Measurements from ENCODE around the gene OR6X1. TPM values are rescaled to one million over a fixed set of nuclear protein-coding genes. Genes with fewer than 3 reads are reported as not detected.
A peak's percentile ranks its signal among the peaks of the same experiment; 100 is the strongest.

Gene OR6X1
- total and polyA plus RNA-seq, 2 experiments from 2014 or later, result not detected

GRCh38 chr11:123797541-123797940 lies 43.2 kb upstream of the OR6X1 start:
- Histone ChIP-seq H3K9me2 (ENCODE audit: insufficient read depth) (no peaks in the 10 kb centered on the region), H3K36me3 (ENCODE audit: insufficient read depth) (peaks cover 6% of the 10 kb centered on the region; the same call in 1 of the 2 replicates), H3F3A (replicated peaks; ENCODE audit: low read depth) (no peaks in the 10 kb centered on the region), H4K20me1 (replicated peaks; ENCODE audit: insufficient read depth) (no peaks in the 10 kb centered on the region), H3K27ac (ENCODE audit: low read depth) (no peak overlapping the region), H3K4me2 (no peak overlapping the region), H3K27me3 (ENCODE audit: insufficient read depth) (no peaks in the 10 kb centered on the region), H3K4me3 (no peak overlapping the region), H3K4me1 (ENCODE audit: insufficient read depth) (peaks cover 7% of the 10 kb centered on the region), H3K79me2 (replicated peaks; ENCODE audit: insufficient read depth) (no peaks in the 10 kb centered on the region), H2AFZ (peak overlapping the region; percentile 97)
- H3K9me3 Mint-ChIP-seq, result peaks cover 24% of the 10 kb centered on the region
- H3K27ac Mint-ChIP-seq, result no peak overlapping the region
- no peaks in the 10 kb centered on the region for H3K27me3 Mint-ChIP-seq (ENCODE audit: insufficient read depth, low read depth, poor library complexity)
- H3K4me1 Mint-ChIP-seq, result peaks cover 6% of the 10 kb centered on the region; the same call in 2 of the 3 replicates
- H3K36me3 Mint-ChIP-seq (ENCODE audit: low read depth), result peaks cover 26% of the 10 kb centered on the region; the same call in 2 of the 3 replicates
- no peak for DNase-seq (ENCODE audit: low spot score)
- H3K4me3 Mint-ChIP-seq, result no peak overlapping the region
- no peak for ATAC-seq
- TF ChIP-seq ZNF114 (CRISPR knock-in tag; IDR thresholded peaks at IDR 0.05) (no peak), CTCF (conservative IDR thresholded peaks at IDR 0.05; ENCODE audit: low read depth in 2 of 2) (no peak), EZH2phosphoT487 (IDR thresholded peaks at IDR 0.05; ENCODE audit: unreplicated experiment) (no peak), POLR2AphosphoS5 (IDR thresholded peaks at IDR 0.05; ENCODE audit: low read depth) (no peak), ETS1 (IDR thresholded peaks at IDR 0.05) (no peak), NANOG (IDR thresholded peaks at IDR 0.05; ENCODE audit: borderline replicate concordance) (no peak)

GRCh38 chr11:123797114-123797513 lies 42.8 kb upstream of the OR6X1 start:
- TF ChIP-seq CREB1 (CRISPR knock-in tag; IDR thresholded peaks at IDR 0.05; ENCODE audit: low read depth) (no peak), ZNF462 (CRISPR knock-in tag; IDR thresholded peaks at IDR 0.05) (no peak), REST (IDR thresholded peaks at IDR 0.05; ENCODE audit: unreplicated experiment) (no peak)
- no peak overlapping the region for H3K4me2 ChIP-seq
- no peaks in the 10 kb centered on the region for H4K20me1 ChIP-seq (replicated peaks; ENCODE audit: insufficient read depth)
- Mint-ChIP-seq H3K36me3 (ENCODE audit: low read depth) (peaks cover 30% of the 10 kb centered on the region; the same call in 2 of the 3 replicates), H3K4me1 (peaks cover 6% of the 10 kb centered on the region; the same call in 2 of the 3 replicates), H3K27me3 (ENCODE audit: insufficient read depth, low read depth, poor library complexity) (no peaks in the 10 kb centered on the region), H3K27ac (no peak overlapping the region), H3K4me3 (no peak overlapping the region), H3K9me3 (peaks cover 28% of the 10 kb centered on the region)
- peak overlapping the region; percentile 97; the same call in 1 of the 2 replicates for H2AFZ ChIP-seq
- ATAC-seq (no peak), DNase-seq (ENCODE audit: low spot score) (no peak)
- H3K4me3 ChIP-seq, result no peak overlapping the region
- peaks cover 7% of the 10 kb centered on the region for H3K4me1 ChIP-seq (ENCODE audit: insufficient read depth)
- peaks cover 10% of the 10 kb centered on the region for H3K36me3 ChIP-seq (ENCODE audit: insufficient read depth)
- H3K79me2 ChIP-seq (replicated peaks; ENCODE audit: insufficient read depth), result no peaks in the 10 kb centered on the region
- H3K27ac ChIP-seq (ENCODE audit: low read depth), result no peak overlapping the region
- H3F3A ChIP-seq (replicated peaks; ENCODE audit: low read depth), result no peaks in the 10 kb centered on the region
- no peaks in the 10 kb centered on the region for H3K9me2 ChIP-seq (ENCODE audit: insufficient read depth)
- H3K27me3 ChIP-seq (ENCODE audit: insufficient read depth), result no peaks in the 10 kb centered on the region

All from GM23338 (cell line).